22Rv1 (cell line): Measurements from ENCODE around the gene NOSTRIN.

Experiments
- H3K27ac ChIP-seq: fragments of 450-650 bp; 2 replicates; pipeline ENCODE4 v1.5.1; 2017
- CTCF ChIP-seq: fragments of 450-650 bp; IDR thresholded peaks from 2 replicates; pipeline ENCODE4 v1.5.1; 2017; ENCODE audit warnings: mild to moderate bottlenecking
- ZFX ChIP-seq: fragments of 450-650 bp; IDR thresholded peaks from 2 replicates; pipeline ENCODE4 v1.6.1; 2017; ENCODE audit warnings: antibody characterized with exemption, borderline replicate concordance

Gene NOSTRIN

GRCh38 chr2:168890006-168890782, 87.8 kb downstream of the NOSTRIN start, which contains the start of gene SPC25:
Gene SPC25 (minus strand): TSS chr2:168890430. CDS start chr2:168889519, 911 bp downstream.
- TF ChIP-seq ZFX (no peak), CTCF (no peak)
- no peak within 1 kb of the TSS for H3K27ac ChIP-seq

- H3K27ac ChIP-seq: no peak overlapping the region
- TF ChIP-seq CTCF (no peak), ZFX (no peak)
Measured at GRCh38 chr2:168892327-168892726, 89.9 kb downstream of the NOSTRIN start.

- no peak overlapping the region for H3K27ac ChIP-seq
- TF ChIP-seq CTCF: no peak
- TF ChIP-seq ZFX: no peak
Measured at GRCh38 chr2:168894101-168894500, 91.7 kb downstream of the NOSTRIN start.

GRCh38 chr2:168894720-168895119, 92.3 kb downstream of the NOSTRIN start:
- TF ChIP-seq CTCF: no peak
- TF ChIP-seq ZFX: no peak
- H3K27ac ChIP-seq: no peak overlapping the region

GRCh38 chr2:168895771-168896170, 93.3 kb downstream of the NOSTRIN start:
- TF ChIP-seq ZFX (no peak), CTCF (no peak)
- H3K27ac ChIP-seq: no peak overlapping the region

- no peak overlapping the region for H3K27ac ChIP-seq
- TF ChIP-seq ZFX (no peak), CTCF (no peak)
Measured at GRCh38 chr2:168896783-168897182, 94.3 kb downstream of the NOSTRIN start.

- no peak overlapping the region for H3K27ac ChIP-seq
- no peak for TF ChIP-seq ZFX
- TF ChIP-seq CTCF: no peak
Measured at GRCh38 chr2:168897449-168897848, 95.0 kb downstream of the NOSTRIN start.
